Small intestine (tissue), 7 donors: ENCODE results near the gene KIAA1217. TPM values are rescaled to one million over a fixed set of nuclear protein-coding genes. Genes with fewer than 3 reads are reported as not detected.

ENCODE experiments used
- DNase-seq, 2 donors: peaks; one replicate each; pipeline versions ENCODE4 v3.0.0 to v3.0.0-alpha.2; 2013
- FAIRE-seq: peaks from 2 replicates; lab custom pipeline; 2012; peaks lifted over from hg19 to GRCh38; lab: Jason Lieb, UNC
- H3K27ac ChIP-seq, 3 donors: one replicate each; pipeline ENCODE4 v1.5.1; 2013; ENCODE audit warnings: low read length in 2 of 3, mild to moderate bottlenecking in 2 of 3, control low read depth in 1 of 3, inconsistent platforms in 1 of 3, low read depth in 1 of 3, moderate library complexity in 1 of 3
- H3K27me3 ChIP-seq, 3 donors: one replicate each; pipeline ENCODE4 v1.6.1; 2013; ENCODE audit warnings: low read length in 3 of 3, inconsistent platforms in 1 of 3; ENCODE audit not compliant: control insufficient read depth in 3 of 3, insufficient read depth in 3 of 3
- H3K36me3 ChIP-seq, 3 donors: one replicate each; pipeline ENCODE4 v1.6.1; 2013; ENCODE audit warnings: low read length in 3 of 3, inconsistent platforms in 1 of 3, low read depth in 1 of 3, mild to moderate bottlenecking in 1 of 3, moderate library complexity in 1 of 3; ENCODE audit not compliant: control insufficient read depth in 3 of 3, insufficient read depth in 2 of 3
- H3K4me1 ChIP-seq, 3 donors: one replicate each; pipeline ENCODE4 v1.6.1; 2013; ENCODE audit warnings: low read length in 2 of 3, inconsistent platforms in 1 of 3, low read depth in 1 of 3, mild to moderate bottlenecking in 1 of 3, moderate library complexity in 1 of 3; ENCODE audit not compliant: control insufficient read depth in 3 of 3, insufficient read depth in 2 of 3
- H3K4me3 ChIP-seq, 3 donors: one replicate each; pipeline ENCODE4 v1.5.1; 2013; ENCODE audit warnings: low read length in 3 of 3, control low read depth in 1 of 3, inconsistent platforms in 1 of 3, low read depth in 1 of 3, mild to moderate bottlenecking in 1 of 3, moderate library complexity in 1 of 3
- H3K9me3 ChIP-seq, 2 donors: one replicate each; pipeline ENCODE4 v1.6.1; 2013; ENCODE audit warnings: low read depth in 1 of 2, low read length in 1 of 2; ENCODE audit not compliant: control insufficient read depth in 2 of 2, insufficient read depth in 1 of 2
- WGBS, 3 donors: extraction: QIAGEN DNeasy Blood & Tissue Kit; methylation state at CpG; one replicate each; pipeline ENCODE4 v1.1.7; 2013; 5-methylcytosine and 5-hydroxymethylcytosine counted together
- polyA plus RNA-seq, 4 donors: library from polyadenylated mRNA; stranded (reverse) in 3 of 4; unstranded in 1 of 4; fragments of 200-250 nt in 3 of 4; fragments of 120-200 nt in 1 of 4; gene quantifications; one replicate each; pipeline versions ENCODE4 v1.2.1 to v1.2.3, GENCODE V29; 2013
- donor health status: healthy with polysubstance abuse.
- donor health status: control.
- donor health status: control.
- donor health status: Bipolar disorder and iron deficiency.
- donor health status: healthy.

KIAA1217 gene
- polyA plus RNA-seq, 4 donors, result 9.0 to 55.1 (median 11.0) TPM

DNA sequence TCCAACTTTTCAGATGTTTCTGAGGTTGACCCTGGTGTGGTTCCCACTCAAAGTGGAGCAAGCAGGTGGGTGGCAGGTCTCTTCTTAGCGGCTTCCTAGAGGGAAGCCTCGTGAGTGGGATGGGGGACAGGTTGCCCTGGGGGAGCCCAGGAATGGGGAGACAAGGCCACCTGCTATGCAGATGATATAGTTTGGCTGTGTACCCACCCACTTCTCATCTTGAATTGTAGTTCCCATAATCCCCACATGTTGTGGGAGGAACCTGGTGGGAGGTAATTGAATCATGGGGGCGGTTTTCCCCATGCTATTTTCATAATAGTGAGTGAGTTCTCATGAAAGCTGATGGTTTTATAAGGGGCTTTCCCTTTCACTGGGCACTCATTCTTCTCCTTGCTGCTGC, 68.3 kb downstream of the KIAA1217 start:
- peaks cover 0 to 11% (median 0%) of the 10 kb centered on the region in 3 donors for H3K36me3 ChIP-seq
- DNase-seq (no peak), FAIRE-seq (no peak)
- H3K4me1 ChIP-seq, result no peaks in the 10 kb centered on the region
- H3K9me3 ChIP-seq, result peaks cover 0 to 2% of the 10 kb centered on the region in 2 donors
- WGBS, 3 donors, result 78 to 93% (median 79%) methylated on average over 3 of the region's 3 CpGs
- H3K4me3 ChIP-seq, result no peak overlapping the region
- no peak overlapping the region for H3K27ac ChIP-seq
- H3K27me3 ChIP-seq, result no peaks in the 10 kb centered on the region

DNA sequence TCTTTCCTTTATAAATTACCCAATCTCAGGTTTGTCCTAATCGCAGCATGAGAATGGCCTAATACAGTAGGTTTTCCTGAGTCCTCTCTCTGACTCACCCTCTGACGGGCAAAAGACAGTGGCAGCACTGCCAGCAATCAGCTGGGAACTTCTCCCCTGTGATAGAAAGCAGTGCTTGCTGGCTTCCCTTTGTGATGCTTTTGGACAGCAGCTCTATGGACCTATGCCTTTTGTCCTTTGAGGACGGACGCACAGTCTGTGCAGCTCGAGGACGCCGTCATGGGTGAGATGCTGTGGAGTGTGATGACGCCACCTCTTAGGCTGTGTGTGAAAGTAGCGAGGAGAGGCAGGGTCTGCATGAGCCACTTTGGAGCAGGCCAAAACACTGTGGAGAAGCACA, 68.8 kb downstream of the KIAA1217 start:
- 91 to 94% (median 92%) methylated on average over 9 of the region's 9 CpGs for WGBS, 3 donors

GRCh38 chr10:24278176-24278889, 69.4 kb downstream of the KIAA1217 start:
- H3K4me3 ChIP-seq, result no peak overlapping the region
- H3K27ac ChIP-seq, result no peak overlapping the region
- no peaks in the 10 kb centered on the region for H3K27me3 ChIP-seq
- 80 to 86% (median 81%) methylated on average over 5 of the region's 5 CpGs for WGBS, 3 donors
- H3K36me3 ChIP-seq, result peaks cover 0 to 13% (median 0%) of the 10 kb centered on the region in 3 donors
- H3K9me3 ChIP-seq, result peaks cover 0 to 4% of the 10 kb centered on the region in 2 donors
- no peak for FAIRE-seq
- DNase-seq, result no peak
- H3K4me1 ChIP-seq, result no peaks in the 10 kb centered on the region

More for the DNA sequence above, 68.8 kb downstream of the KIAA1217 start:
- FAIRE-seq (no peak), DNase-seq (no peak)
- Histone ChIP-seq H3K4me1 (no peaks in the 10 kb centered on the region), H3K9me3 (peaks cover 0 to 2% of the 10 kb centered on the region in 2 donors), H3K4me3 (no peak overlapping the region), H3K27me3 (no peaks in the 10 kb centered on the region), H3K36me3 (peaks cover 0 to 11% (median 0%) of the 10 kb centered on the region in 3 donors), H3K27ac (no peak overlapping the region)

DNA sequence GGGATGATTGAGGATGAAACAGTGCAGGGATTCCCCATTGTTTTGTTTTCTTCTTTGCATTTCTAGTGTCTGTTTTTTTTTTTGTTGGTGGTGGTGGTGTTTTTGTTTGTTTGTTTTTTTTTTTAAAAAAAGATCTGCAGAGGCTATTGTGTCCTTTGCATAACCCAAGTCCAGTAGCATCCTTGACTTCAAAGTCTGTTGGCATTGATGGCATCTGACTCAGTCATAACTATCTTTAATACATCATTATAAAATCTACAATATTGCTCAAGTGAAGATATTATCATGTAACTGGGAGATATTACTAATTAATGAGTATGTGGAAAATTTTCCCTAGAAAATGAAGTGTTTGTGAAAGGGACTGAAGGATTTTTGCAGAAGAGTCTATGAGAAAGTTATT, 70.2 kb downstream of the KIAA1217 start:
- H3K4me3 ChIP-seq, result no peak overlapping the region
- FAIRE-seq, result no peak

GRCh38 chr10:24287559-24288195, 78.7 kb downstream of the KIAA1217 start:
- FAIRE-seq, result no peak
- Histone ChIP-seq H3K36me3 (peaks cover 0 to 6% (median 0%) of the 10 kb centered on the region in 3 donors), H3K27ac (no peak overlapping the region), H3K9me3 (peaks cover 0 to 8% of the 10 kb centered on the region in 2 donors), H3K4me3 (no peak overlapping the region), H3K4me1 (no peaks in the 10 kb centered on the region), H3K27me3 (no peaks in the 10 kb centered on the region)
- DNase-seq, result no peak
- 50 to 60% (median 52%) methylated on average over 4 of the region's 4 CpGs for WGBS, 3 donors

More for the DNA sequence above, 70.2 kb downstream of the KIAA1217 start:
- no peak for DNase-seq
- Histone ChIP-seq H3K36me3 (peaks cover 0 to 10% (median 0%) of the 10 kb centered on the region in 3 donors), H3K27me3 (no peaks in the 10 kb centered on the region), H3K4me1 (no peaks in the 10 kb centered on the region), H3K9me3 (peaks cover 0 to 11% of the 10 kb centered on the region in 2 donors), H3K27ac (no peak overlapping the region)

- H3K27me3 ChIP-seq, result no peaks in the 10 kb centered on the region
- no peak overlapping the region for H3K27ac ChIP-seq
- FAIRE-seq (no peak), DNase-seq (no peak)
- peaks cover 0 to 4% of the 10 kb centered on the region in 2 donors for H3K9me3 ChIP-seq
- H3K4me1 ChIP-seq, result no peaks in the 10 kb centered on the region
- WGBS, 3 donors, result 89 to 95% (median 95%) methylated on average over 1 of the region's 1 CpG
- peaks cover 0 to 9% (median 0%) of the 10 kb centered on the region in 3 donors for H3K36me3 ChIP-seq
- no peak overlapping the region for H3K4me3 ChIP-seq
Measured at GRCh38 chr10:24288581-24288980, 79.6 kb downstream of the KIAA1217 start.

GRCh38 chr10:24289235-24289634, 80.3 kb downstream of the KIAA1217 start:
- Histone ChIP-seq H3K4me3 (no peak overlapping the region), H3K4me1 (no peaks in the 10 kb centered on the region), H3K36me3 (peaks cover 0 to 9% (median 0%) of the 10 kb centered on the region in 3 donors), H3K9me3 (no peaks in the 10 kb centered on the region), H3K27ac (no peak overlapping the region), H3K27me3 (no peaks in the 10 kb centered on the region)
- WGBS, 3 donors, result 76 to 95% (median 92%) methylated on average over 3 of the region's 3 CpGs
- no peak for FAIRE-seq
- DNase-seq, result no peak

GRCh38 chr10:24292304-24293293, 83.7 kb downstream of the KIAA1217 start:
- DNase-seq, result no peak
- H3K4me3 ChIP-seq, result no peak overlapping the region
- no peaks in the 10 kb centered on the region for H3K4me1 ChIP-seq
- H3K36me3 ChIP-seq, result peaks cover 0 to 12% (median 0%) of the 10 kb centered on the region in 3 donors
- no peaks in the 10 kb centered on the region for H3K27me3 ChIP-seq
- H3K9me3 ChIP-seq, result no peaks in the 10 kb centered on the region
- 83 to 94% (median 85%) methylated on average over 11 of the region's 11 CpGs for WGBS, 3 donors
- H3K27ac ChIP-seq, result no peak overlapping the region
- FAIRE-seq, result no peak
